GM13976 (cell line): ENCODE results near the gene DNAAF3.

Experiments used
- DNase-seq: peaks from one replicate; pipeline ENCODE4 v3.0.0; 2012; ENCODE audit warnings: low spot score
- CTCF ChIP-seq: IDR thresholded peaks from 2 replicates; pipeline ENCODE4 v1.5.1; 2012; ENCODE audit warnings: borderline replicate concordance, mild to moderate bottlenecking; ENCODE audit not compliant: insufficient read depth; ENCODE audit errors: extremely low read depth, missing control alignments, control extremely low read depth
- in situ Hi-C: fragments of 300-500 bp; cut with MboI; formaldehyde crosslinking; loops from one replicate; pipeline ENCODE4 v1.12.0; 2022; ENCODE audit warnings: low sequenced_read_pairs, mixed read lengths, inconsistent platforms; ENCODE audit not compliant: unreplicated experiment

The DNAAF3 gene

GRCh38 chr19:55141696-55142095, 24.7 kb downstream of the DNAAF3 start:
- no peak for TF ChIP-seq CTCF
- in situ Hi-C loops = no loop called here
- DNase-seq = no peak

- in situ Hi-C loops = no loop called here
- no peak for TF ChIP-seq CTCF
- DNase-seq = no peak
Observed at GRCh38 chr19:55137915-55138314, 28.5 kb downstream of the DNAAF3 start.

DNA sequence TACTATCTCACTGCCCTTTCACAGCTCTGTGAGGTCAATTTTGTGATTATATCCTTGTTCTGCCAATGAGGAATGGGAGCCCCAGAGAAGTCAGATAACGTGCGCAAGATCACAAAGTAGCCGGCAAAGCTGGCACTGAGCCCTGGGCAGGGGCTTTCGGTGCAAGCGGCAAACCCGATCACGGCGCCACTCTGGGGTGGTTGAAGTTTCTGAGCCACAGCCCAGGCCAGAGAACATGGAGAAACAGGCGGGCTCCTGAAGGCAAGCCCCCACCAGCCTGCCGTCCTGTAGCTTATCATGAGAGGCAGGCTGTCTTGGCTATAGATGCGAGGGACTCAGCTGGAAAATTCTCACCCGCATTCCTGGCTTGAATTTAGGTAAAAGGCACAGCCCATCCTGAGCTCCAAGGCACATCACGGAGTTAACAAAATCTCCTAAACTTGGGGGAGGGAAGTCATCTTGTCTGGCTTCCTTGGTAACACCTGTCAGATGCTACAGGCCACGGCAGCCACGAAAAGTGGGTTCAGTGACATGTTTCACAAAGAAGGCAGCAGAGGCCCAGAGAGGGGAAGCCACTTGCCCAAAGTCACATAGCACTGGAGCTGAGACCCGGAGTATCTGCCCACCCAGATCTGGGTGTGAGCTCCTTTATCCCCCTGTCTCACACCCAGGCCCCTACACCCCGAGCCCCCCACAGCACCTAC, 29.9 kb downstream of the DNAAF3 start:
- no peak for TF ChIP-seq CTCF
- DNase-seq = no peak
- in situ Hi-C loops = no loop called here

DNA sequence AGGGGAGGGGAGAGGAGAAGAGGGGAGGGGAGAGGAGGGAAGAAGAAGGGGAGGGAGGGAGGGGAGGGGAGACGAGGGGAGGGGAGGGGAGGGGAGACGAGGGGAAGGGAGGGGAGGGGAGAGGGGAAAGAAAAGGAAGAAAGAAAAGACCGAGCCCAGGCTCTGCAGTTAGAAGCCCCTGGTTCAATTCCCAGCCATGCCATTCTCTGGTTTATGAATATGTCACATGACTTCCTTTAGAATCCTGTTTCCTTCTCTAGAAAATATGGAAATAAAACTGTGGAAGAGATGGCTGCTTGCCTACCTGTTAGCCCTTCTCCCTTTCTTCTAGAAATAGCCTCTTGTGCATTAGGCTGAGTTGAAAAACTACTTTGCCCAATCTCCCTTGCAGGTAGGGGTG, 31.7 kb downstream of the DNAAF3 start:
- no peak for TF ChIP-seq CTCF
- in situ Hi-C loops = no loop called here
- no peak for DNase-seq

- DNase-seq = peak; percentile 65
- TF ChIP-seq CTCF = no peak
- in situ Hi-C loops = no loop called here
Observed at GRCh38 chr19:55133639-55134444, 32.6 kb downstream of the DNAAF3 start.

DNA sequence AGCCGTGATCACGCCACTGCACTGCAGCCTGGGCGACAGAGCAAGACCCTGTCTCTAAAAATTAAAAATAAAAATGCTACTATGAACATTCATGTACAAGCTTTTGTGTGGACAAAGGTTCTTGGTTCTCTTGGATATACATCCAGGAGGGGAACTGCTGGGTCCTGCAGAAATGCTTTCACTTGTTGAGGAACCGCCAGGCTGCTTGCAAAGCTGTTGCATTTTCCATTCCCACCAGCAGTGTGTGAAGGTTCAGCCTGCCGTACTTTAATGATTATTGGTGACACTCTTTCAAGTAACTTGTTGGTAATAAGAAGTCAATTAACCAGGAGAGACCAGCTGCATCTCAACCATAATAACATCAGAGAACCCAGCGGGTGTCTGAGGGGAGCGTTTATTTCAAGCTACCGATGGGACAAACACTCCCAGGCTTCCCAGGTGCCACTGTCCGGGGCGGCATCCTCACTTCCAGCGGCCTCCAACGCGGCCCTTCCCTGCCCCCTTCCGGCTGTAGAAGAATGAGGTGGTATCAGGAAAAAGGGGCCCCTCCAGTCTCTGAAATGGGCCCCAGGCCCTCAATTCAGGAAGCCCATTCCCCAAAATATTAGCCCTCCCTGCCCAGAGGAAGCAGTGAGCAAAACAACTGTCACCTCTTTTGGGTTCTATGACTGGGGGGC, 33.8 kb downstream of the DNAAF3 start:
- in situ Hi-C loops = no loop called here
- TF ChIP-seq CTCF = no peak
- DNase-seq = no peak
